GM12892 (cell line): ENCODE measurements around the gene FTO.

Experiments used
- POLR2A ChIP-seq: IDR thresholded peaks from 2 replicates; pipeline ENCODE4 v1.6.1; 2011; ENCODE audit warnings: low read depth, low read length, control low read depth
- POLR2AphosphoS5 ChIP-seq: IDR thresholded peaks from 2 replicates; pipeline ENCODE4 v1.6.1; 2011; ENCODE audit warnings: low read depth, low read length, control low read depth
- TAF1 ChIP-seq: IDR thresholded peaks from 2 replicates; pipeline ENCODE4 v1.6.1; 2011; ENCODE audit warnings: low read depth, mild to moderate bottlenecking, control low read depth, low read length, borderline replicate concordance

- no peak for TF ChIP-seq TAF1
- no peak for TF ChIP-seq POLR2A
- no peak for TF ChIP-seq POLR2AphosphoS5
Measured at GRCh38 chr16:53703590-53704444, at the start of gene FTO, which contains the start of gene RPGRIP1L.
